Measurements from ENCODE around the gene ATP5F1E. TPM values are rescaled to one million over a fixed set of nuclear protein-coding genes. Genes with fewer than 3 reads are reported as not detected.

Gene ATP5F1E
- total RNA-seq, 1 donor from 2014 or later: 67.5 TPM

DNA sequence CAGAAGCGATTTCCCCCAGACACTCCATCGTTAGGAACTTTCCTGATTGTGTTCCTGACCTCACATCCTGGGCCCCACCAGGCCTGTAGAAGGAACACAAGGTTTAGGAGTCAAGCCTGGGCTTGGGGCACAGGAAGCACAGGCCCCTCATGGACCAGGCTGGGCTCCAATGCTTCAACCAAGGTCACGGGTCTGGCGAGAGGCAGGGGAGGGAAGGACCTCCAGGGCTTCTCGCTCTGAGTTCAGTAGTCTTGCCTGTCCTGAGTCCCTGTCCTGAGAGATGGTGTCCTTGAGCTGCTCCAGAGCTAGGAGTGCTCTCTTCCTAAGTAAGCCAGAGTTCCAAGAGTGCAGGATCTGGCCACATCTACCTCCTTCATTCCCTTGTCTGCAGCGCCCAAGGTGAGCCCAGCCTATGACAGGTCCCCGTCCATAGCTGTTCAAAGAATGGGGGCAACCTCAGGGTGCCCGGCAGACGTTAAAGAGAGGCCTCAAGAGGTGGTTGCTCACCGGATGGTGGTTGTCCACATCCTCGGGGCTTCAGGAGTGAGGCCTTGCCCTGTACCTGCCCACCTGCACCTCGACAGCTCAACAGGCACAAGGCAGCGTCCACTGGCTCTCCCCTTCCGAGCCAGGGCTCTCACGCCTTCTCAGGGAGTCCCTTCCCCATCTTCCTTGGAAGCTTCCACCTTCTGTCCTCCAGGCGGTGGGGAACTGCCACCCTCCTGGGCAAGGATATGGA, 14.5 kb downstream of the ATP5F1E start:
- no peak overlapping the region for H3K27ac Mint-ChIP-seq (ENCODE audit: unreplicated experiment)
- H3K36me3 Mint-ChIP-seq (ENCODE audit: low read depth): peaks cover 1% of the 10 kb centered on the region
- no peaks in the 10 kb centered on the region for H3K9me3 Mint-ChIP-seq (ENCODE audit: low read depth)
- no peak for DNase-seq (ENCODE audit: low spot score)
- peaks cover 47% of the 10 kb centered on the region for H3K4me1 Mint-ChIP-seq (ENCODE audit: low read depth)
- no peaks in the 10 kb centered on the region for H3K27me3 Mint-ChIP-seq (ENCODE audit: low read depth)
- H3K4me3 Mint-ChIP-seq (ENCODE audit: unreplicated experiment): no peak overlapping the region
- TF ChIP-seq, protein P1, sequence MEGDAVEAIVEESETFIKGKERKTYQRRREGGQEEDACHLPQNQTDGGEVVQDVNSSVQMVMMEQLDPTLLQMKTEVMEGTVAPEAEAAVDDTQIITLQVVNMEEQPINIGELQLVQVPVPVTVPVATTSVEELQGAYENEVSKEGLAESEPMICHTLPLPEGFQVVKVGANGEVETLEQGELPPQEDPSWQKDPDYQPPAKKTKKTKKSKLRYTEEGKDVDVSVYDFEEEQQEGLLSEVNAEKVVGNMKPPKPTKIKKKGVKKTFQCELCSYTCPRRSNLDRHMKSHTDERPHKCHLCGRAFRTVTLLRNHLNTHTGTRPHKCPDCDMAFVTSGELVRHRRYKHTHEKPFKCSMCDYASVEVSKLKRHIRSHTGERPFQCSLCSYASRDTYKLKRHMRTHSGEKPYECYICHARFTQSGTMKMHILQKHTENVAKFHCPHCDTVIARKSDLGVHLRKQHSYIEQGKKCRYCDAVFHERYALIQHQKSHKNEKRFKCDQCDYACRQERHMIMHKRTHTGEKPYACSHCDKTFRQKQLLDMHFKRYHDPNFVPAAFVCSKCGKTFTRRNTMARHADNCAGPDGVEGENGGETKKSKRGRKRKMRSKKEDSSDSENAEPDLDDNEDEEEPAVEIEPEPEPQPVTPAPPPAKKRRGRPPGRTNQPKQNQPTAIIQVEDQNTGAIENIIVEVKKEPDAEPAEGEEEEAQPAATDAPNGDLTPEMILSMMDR (IDR thresholded peaks at IDR 0.05): no peak

DNA sequence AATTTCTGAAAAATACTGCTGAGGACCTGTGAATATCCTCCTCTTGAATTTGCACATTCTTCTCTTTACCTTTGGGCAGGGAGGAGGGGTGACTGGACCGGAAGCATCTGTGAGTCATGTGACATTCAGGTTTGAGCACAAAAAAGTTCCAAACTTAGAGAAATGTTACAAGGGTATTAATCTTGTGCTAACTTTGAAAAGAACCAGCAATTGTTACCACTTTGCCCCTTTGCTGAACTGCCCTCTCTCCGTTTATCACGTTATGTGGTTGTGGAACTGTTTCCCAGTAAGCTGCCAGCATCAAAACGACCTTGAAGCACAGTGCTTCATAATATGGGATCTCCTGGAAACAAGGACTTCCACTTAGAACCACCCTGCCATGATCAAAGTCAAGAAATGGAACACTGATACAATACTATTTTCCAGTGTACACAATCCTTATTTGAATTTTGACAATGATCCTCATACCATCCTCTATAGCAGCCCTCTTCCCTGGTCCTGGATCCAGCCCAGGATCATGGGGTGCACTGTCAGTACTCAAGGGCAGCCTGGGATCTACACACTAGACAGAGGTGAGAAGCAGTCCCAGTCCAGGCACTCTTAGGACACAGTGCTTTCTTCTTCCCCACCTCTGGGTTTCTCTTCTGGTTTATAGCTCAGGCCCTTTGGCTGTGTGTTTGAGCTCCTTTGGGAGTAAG, 15.2 kb downstream of the ATP5F1E start:
- peaks cover 50% of the 10 kb centered on the region for H3K4me1 Mint-ChIP-seq (ENCODE audit: low read depth)
- no peaks in the 10 kb centered on the region for H3K9me3 Mint-ChIP-seq (ENCODE audit: low read depth)
- no peak overlapping the region for H3K4me3 Mint-ChIP-seq (ENCODE audit: unreplicated experiment)
- no peak for DNase-seq (ENCODE audit: low spot score)
- no peak overlapping the region for H3K27ac Mint-ChIP-seq (ENCODE audit: unreplicated experiment)
- TF ChIP-seq, protein P1 (IDR thresholded peaks at IDR 0.05): no peak
- no peaks in the 10 kb centered on the region for H3K36me3 Mint-ChIP-seq (ENCODE audit: low read depth)
- H3K27me3 Mint-ChIP-seq (ENCODE audit: low read depth): no peaks in the 10 kb centered on the region

DNA sequence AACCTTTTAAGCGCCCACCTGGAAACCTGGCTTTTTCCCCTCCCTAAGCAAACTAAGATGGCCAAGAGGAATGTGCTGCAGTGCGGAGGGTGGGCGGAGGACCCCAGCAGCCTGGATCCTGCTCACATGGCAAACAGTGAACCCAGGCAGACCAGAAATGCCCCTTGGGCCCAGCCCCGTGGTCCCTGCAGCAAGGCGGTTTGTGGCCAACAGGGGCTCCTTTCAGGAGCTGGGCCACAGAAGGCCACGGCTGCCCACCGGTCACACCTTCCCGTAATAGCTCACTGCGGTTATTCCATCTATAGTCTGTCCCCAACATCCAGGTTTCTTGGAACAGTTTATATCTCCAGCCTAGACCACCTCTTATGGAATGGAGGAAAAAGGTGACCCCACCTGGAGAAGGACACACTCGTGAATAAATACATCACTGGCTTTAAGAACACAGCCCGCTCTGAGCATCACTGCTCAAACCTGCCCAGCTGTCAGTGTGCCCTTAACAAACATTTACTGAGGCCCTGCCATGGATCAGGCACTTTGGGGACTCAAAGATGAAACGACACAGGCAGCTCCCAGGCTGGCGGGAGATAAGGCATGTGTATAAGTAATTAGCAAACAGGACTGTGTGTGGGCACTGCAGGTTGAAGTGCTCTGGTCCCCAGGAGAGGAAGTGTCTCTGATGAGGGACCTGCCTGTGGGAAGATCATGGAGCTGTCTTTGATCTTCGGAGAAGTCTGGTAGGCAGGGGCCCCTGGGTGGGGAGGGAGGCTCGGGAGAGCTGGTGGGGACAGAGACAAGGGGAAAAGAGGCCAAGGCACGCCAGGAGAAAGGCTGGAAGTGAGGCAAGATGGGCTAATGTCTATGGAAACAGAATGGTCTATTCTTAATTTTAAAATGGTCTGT, 16.1 kb downstream of the ATP5F1E start:
- TF ChIP-seq, protein P1 (IDR thresholded peaks at IDR 0.05): no peak
- H3K4me1 Mint-ChIP-seq (ENCODE audit: low read depth): peaks cover 54% of the 10 kb centered on the region
- no peaks in the 10 kb centered on the region for H3K9me3 Mint-ChIP-seq (ENCODE audit: low read depth)
- H3K36me3 Mint-ChIP-seq (ENCODE audit: low read depth): no peaks in the 10 kb centered on the region
- no peak overlapping the region for H3K4me3 Mint-ChIP-seq (ENCODE audit: unreplicated experiment)
- H3K27ac Mint-ChIP-seq (ENCODE audit: unreplicated experiment): no peak overlapping the region
- no peaks in the 10 kb centered on the region for H3K27me3 Mint-ChIP-seq (ENCODE audit: low read depth)
- DNase-seq (ENCODE audit: low spot score): no peak

DNA sequence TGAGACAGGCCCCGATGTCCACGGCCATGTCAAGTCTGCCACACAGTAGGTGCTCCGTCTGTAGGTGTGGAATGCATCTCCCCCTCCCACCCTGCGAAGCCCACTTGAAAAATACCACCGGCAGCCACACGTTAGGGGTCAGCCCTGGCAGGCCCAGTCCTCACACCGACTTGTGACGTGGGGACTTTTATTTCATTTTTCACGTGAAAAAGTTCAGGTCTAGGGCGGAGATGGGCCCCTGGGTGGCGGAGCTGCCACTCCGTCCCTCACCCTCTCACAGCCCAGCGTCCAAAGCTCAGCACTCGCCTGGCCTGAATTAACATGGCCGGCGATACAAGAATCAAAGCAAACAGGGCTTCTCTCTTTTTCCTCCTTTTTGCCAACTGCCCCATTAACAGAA, 16.7 kb downstream of the ATP5F1E start:
- Mint-ChIP-seq H3K27me3 (ENCODE audit: low read depth) (no peaks in the 10 kb centered on the region), H3K36me3 (ENCODE audit: low read depth) (no peaks in the 10 kb centered on the region), H3K4me3 (ENCODE audit: unreplicated experiment) (no peak overlapping the region), H3K4me1 (ENCODE audit: low read depth) (peaks cover 55% of the 10 kb centered on the region), H3K27ac (ENCODE audit: unreplicated experiment) (no peak overlapping the region), H3K9me3 (ENCODE audit: low read depth) (no peaks in the 10 kb centered on the region)
- TF ChIP-seq, protein P1 (IDR thresholded peaks at IDR 0.05): no peak
- DNase-seq (ENCODE audit: low spot score): no peak

All from chondrocyte (in vitro differentiated cells).